ENCODE data around the gene RIBC1.
"Not testable (repeated sequence)": the region's sequence is repeated elsewhere in the genome, so short reads cannot be mapped to it uniquely, and the experiment has no call there.

The RIBC1 gene

DNA sequence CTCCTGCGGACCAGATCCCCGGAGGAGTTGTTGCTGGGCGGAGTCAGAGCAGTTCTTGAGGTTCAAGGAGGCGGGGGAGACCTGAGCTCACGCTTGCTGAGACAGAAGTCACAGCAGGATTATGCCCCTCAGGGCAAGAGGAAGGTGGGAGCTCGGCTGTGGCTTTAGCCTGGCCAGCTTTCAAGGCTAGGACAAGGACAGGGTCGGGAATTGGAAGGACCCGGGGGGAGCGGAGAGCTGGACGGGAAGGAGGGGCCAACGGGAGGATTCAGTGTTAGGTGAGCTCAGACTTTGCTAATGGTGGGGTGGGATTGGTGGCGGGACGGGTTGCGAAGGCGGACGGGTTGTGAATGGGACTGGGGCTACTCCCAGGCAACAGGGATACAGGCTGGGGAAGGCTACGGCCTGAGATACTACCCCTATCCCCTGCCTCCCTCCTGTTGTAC, at the start of gene RIBC1:
Gene RIBC1, plus strand, starts transcription at position 13 of the 446 bp plus-strand sequence. CDS start 3,404 bp downstream, outside the sequence.
- DNase-seq (ENCODE audit: low read depth in 2 of 2), result no peak

DNA sequence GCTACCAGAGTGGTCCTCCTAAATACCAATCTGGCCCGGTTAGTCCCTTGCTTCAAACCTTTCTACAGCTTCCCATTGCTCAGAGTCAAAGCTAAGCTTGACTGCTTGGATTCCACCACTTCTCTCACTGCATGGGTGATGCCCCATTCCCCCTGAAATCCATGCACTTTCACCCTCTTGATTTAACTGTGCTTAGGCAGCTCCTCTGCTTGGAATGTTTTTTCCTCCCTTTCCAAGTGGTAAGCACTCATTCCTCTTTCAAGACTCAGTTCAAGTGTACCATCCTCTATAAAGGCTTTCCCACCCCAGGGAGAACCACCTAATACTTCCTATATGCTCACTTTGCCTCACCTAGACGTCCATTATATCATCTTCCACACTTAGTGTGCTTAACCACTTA, 49.4 kb upstream of the RIBC1 start:
- no peak for DNase-seq (ENCODE audit: low read depth in 2 of 2)

DNA sequence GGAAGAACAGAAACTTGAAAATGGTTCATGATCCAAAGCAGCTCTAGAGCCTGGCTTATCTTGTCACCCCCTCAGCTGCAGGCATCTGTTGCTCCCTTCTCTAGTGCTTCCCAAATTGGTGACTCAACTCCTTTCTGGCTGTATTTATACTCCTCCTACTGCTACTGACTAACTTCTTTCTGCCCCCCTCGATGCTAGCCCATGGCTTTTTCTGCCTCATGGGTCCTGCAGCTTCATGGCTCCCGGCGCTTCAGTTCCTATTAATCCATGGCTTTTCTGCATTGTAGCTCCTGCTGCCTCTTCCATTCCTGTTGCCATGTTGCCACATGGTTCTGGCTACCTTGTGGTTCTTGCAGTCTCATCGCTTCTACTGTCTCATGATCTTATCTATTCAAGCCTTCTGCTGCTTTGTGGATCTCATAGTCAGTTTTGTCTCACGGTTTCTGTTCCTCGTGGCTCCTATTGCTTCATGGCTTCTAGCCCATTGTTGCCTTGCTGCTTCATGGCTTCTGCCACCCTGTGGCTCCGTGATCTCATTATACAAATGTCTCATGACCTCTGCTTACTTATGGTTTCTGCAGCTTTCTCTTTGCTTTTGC, 48.4 kb upstream of the RIBC1 start:
- no peak for DNase-seq (ENCODE audit: low read depth in 2 of 2)

DNA sequence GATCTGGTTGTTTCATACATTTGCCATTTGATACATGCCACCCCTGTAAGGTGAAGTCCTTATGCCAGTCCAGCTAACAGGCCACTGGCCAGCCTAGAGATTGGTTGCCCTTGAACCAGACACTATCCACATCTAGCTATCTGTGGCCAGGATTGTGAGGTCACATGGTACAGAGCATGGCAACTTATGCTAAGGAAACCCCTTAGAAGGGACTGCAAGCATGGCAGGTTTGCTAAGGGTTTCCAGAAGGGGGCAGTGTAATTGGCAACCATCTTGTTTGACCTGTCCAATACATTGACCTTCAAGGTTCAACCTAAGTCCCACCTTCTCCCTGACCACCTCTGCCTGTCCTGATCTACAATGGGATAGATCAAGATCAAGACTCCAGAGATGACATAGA, 47.8 kb upstream of the RIBC1 start:
- DNase-seq (ENCODE audit: low read depth in 2 of 2), result no peak

DNA sequence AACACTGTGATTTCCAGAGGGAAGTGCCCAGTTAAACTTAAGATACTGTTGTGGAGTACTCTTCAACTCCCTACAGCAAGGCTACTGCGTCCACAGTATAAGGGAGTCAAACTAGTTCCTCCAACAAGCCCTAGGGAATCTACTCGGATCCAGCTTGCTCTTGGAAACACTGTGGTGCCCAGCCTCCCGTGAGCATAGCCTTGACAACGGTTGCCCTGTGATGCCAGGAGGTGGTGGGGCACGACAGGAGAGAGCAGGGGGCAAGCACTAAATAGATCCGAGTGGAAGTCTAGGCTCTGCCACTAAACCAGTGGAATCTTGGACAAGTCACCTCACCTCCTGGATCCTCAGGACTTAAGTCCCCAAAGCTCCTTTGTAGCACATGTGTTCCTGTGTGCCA, 45.8 kb upstream of the RIBC1 start:
- DNase-seq (ENCODE audit: low read depth in 2 of 2), result no peak

GRCh38 chrX:53377464-53377863, 45.2 kb upstream of the RIBC1 start:
- no peak for DNase-seq (ENCODE audit: low read depth in 2 of 2)

- no peak for DNase-seq (ENCODE audit: low read depth in 2 of 2)
Observed at GRCh38 chrX:53379008-53379710, 43.5 kb upstream of the RIBC1 start.

DNA sequence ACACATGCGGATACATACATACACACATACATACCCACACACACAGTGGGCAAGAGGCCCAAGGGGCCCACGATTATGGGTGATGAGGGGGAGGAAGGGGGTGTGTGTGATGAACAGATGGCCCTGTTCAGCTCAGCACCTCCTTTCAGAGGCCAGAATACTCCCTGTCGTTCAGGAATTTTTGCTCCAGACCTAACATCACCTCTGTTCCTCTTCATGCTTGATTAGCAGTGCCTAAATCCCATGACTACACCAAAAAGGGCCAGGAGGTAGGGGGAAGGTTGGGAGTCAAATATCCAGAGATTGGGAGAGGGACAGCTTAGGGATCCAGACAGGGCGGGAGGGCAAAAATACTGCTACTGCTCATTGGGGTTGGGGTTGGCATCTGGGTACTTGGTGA, 42.9 kb upstream of the RIBC1 start:
- DNase-seq (ENCODE audit: low read depth in 2 of 2), result no peak

- DNase-seq (ENCODE audit: low read depth in 2 of 2), result no peak
Observed at GRCh38 chrX:53383376-53384076, 39.1 kb upstream of the RIBC1 start.

DNA sequence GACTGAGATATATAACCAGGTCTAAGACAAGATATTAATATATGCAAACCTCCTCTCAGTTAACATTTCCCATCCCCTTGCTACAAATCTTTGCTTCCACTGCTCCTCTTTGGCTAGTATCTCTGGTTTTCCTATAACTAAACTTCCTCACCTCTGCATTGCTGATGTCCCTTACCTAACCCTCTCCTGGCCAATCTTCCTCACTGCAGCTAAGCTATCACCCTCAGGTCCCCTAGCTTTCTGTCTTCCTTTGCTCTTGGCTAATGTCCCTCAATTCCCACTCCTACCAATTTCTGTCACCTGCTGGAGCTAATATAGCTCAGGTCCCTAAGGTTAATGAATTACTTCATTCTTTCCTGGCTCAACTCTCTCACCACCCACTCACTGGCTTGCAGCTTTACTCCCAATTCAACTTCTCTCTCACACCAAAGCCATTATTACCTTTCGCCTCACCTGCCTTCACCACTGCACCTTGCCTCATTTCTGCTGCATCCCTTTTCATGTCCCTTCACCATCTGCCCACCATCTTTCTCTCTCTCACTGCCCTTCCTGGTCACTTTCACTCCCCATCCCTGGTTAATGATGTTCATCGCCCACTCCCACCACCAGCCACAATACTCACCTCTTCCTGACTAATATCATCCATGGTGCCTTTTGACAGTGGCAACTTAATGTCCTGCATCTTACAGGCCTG, 26.9 kb upstream of the RIBC1 start:
- no peak for DNase-seq (ENCODE audit: low read depth in 2 of 2)

- DNase-seq (ENCODE audit: low read depth in 2 of 2), result no peak
Observed at GRCh38 chrX:53398216-53398615, 24.5 kb upstream of the RIBC1 start.

DNA sequence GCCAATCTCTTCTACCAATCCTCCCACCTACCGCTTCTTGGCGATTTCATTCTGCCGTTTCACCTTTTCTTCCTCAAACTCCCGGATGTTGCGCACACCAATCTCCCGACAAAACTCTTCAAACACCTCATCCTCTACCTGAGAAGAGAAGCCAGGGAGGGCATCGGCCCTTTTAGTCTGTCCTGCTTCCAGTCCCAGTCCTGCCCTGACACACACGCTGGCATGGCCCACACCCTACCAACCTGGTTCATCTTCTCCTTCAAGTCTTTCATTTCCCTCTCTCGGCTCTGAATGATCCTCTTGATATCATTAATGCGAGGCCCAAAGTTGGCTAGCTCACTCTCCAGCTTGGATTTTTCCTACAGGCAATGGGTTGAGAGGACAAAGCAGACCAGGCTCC, 19.1 kb upstream of the RIBC1 start:
- DNase-seq (ENCODE audit: low read depth in 2 of 2), result no peak

- no peak for DNase-seq (ENCODE audit: low read depth in 2 of 2)
Observed at GRCh38 chrX:53412446-53412845, 10.2 kb upstream of the RIBC1 start.

GRCh38 chrX:53420351-53420750, 2.3 kb upstream of the RIBC1 start:
- DNase-seq (ENCODE audit: low read depth in 2 of 2), result not testable (repeated sequence)

DNA sequence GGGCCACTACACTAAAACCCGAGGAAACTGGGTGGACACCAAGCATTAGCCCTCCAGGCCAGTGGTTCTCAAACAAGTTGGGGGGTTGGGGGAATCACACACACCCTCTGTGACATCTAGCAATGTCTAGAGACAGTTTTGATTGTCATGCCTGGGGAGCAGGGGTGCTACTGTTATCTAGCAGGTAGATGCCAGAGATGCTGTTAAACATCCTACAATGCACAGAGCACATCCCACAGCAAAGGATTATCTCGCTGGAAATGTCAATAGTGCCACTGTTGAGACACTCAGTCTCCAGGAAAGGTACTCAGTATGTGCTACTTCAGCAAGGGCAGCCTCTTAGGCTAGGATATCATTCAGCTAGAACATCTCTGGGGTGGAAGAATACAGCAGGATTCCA, 1.5 kb upstream of the RIBC1 start:
- no peak for DNase-seq (ENCODE audit: low read depth in 2 of 2)

DNA sequence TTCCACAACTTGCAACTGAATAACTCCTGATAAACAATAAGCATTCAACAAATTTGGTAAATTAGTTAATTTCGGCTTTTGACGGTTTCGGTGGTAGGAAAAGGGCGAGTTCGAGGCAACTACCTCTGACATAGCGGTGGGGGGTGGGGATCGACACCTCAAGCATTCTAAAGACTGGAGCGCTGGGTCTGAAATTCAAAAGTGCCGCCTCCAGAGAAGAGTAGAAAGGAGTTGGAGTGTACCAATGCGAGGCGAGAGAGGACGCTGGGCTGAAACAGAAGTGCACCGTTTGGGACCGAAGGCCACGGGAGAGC, 944 bp upstream of the RIBC1 start:
- DNase-seq (ENCODE audit: low read depth in 2 of 2), result no peak

DNA sequence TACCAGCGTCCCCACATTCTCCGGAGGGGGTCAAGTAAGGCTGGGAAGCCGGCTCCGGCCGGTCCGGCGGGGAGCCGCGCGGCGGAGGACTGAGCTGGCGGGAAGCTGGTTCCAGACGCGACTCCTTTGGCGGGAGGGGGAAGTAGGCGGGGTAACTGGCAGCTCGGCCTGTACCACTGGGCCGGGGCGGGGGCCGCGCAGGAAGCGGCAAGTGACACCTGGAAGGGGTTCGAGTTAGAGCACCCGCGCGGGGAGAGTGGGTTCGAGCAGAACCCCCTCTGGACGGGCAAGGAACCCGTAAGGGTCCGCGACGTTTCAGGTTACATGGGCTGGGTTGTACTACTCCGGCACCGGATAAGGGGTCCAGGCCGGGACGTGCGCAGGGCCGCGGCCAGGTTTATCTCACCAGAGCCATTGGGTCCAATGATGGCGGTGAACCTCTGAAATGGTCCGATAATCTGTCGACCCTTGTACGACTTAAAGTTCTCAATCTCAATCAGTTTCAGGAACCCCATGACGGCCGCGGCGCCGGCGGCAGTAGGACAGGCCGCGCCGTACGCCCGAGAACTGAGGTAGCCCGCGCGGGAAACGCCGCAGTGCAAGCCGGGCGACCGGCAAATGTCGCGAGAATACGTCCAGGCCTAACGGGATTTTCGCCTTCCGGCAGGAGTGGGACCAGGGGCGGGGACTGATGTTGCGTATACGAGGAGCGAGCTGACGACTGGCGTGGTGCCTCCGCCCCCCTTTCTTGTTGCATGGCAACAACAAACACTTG, 400 bp upstream of the RIBC1 start, which contains the start of gene SMC1A:
Gene SMC1A, minus strand, starts transcription at position 569 of the 775 bp plus-strand sequence. Its CDS starts 54 bp downstream, at position 515.
- DNase-seq (ENCODE audit: low read depth in 2 of 2), result peak; percentile 92 to 97

DNA sequence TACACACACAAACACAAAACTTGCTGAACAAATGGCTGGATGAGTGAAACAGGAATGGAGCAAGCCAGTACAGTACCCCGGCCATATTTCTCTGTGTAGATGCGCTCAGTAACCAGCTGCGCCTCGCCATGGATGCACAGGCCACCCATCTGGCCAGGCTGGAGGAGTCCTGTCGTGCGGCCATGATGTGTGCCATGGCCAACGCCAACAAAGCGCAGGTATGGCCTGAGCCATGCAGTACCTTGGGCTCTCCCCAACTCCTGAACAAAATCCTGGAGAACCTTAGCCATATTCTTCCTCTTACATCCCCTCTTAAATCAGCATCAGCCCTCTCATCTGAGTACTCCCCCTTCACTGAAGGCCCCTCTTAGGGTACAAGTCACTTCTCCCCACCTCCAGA, 7.1 kb downstream of the RIBC1 start:
- no peak for DNase-seq (ENCODE audit: low read depth in 2 of 2)

DNA sequence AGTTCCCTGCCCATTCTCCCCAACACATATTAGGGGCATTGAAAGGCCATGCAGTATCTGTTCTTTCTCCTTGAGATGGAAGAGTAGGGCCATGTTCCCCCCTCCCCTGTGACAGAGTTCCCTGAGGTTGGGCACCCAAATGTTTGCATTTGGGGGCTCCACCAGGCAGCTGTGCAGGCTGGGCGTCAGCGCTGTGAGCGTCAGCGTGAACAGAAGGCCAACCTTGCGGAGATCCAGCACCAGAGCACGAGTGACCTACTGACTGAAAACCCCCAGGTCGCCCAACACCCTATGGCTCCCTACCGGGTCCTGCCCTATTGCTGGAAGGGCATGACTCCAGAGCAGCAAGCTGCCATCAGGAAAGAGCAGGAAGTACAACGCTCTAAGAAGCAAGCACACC, 7.6 kb downstream of the RIBC1 start:
- DNase-seq (ENCODE audit: low read depth in 2 of 2), result no peak

- peak; percentile 79 to 81 for DNase-seq (ENCODE audit: low read depth in 2 of 2)
Observed at GRCh38 chrX:53433651-53434639, 11.3 kb downstream of the RIBC1 start, which contains the start of gene HSD17B10. Gene HSD17B10 (minus strand): TSS chrX:53434370. CDS start chrX:53434345, 25 bp downstream.

All from stimulated activated CD8-positive, alpha-beta memory T cell treated with anti-CD3 and anti-CD28 coated beads, Interleukin-15, amount 100 ng/mL, for 48 hours (primary cell).